ENCODE results near the gene DDR1.

The DDR1 gene

GRCh38 chr6:30842754-30843610 lies 41.3 kb upstream of the DDR1 start:
- H3K4me1 ChIP-seq: peaks cover 12% of the 10 kb centered on the region; the same call in 1 of the 2 replicates
- H3K27me3 ChIP-seq: no peaks in the 10 kb centered on the region
- H3K4me3 ChIP-seq (ENCODE audit: low read depth, low read length): no peak overlapping the region
- TF ChIP-seq CTCF (IDR thresholded peaks at IDR 0.05; ENCODE audit: low read depth, low read length): no peak
- H3K9me3 ChIP-seq: no peaks in the 10 kb centered on the region
- DNase-seq: peak; percentile 65
- no peaks in the 10 kb centered on the region for H3K36me3 ChIP-seq

- TF ChIP-seq CTCF (IDR thresholded peaks at IDR 0.05; ENCODE audit: low read depth, low read length): no peak
- no peaks in the 10 kb centered on the region for H3K36me3 ChIP-seq
- no peaks in the 10 kb centered on the region for H3K9me3 ChIP-seq
- no peak for DNase-seq
- H3K4me1 ChIP-seq: peaks cover 10% of the 10 kb centered on the region; the same call in 1 of the 2 replicates
- H3K27me3 ChIP-seq: no peaks in the 10 kb centered on the region
- H3K4me3 ChIP-seq (ENCODE audit: low read depth, low read length): no peak overlapping the region
These were observed 40.7 kb upstream of the DDR1 start for GRCh38 chr6:30843611-30843998.

GRCh38 chr6:30844118-30844535 lies 40.2 kb upstream of the DDR1 start:
- Histone ChIP-seq H3K36me3 (no peaks in the 10 kb centered on the region), H3K4me1 (peaks cover 10% of the 10 kb centered on the region; the same call in 1 of the 2 replicates), H3K4me3 (ENCODE audit: low read depth, low read length) (no peak overlapping the region), H3K27me3 (no peaks in the 10 kb centered on the region), H3K9me3 (no peaks in the 10 kb centered on the region)
- TF ChIP-seq CTCF (IDR thresholded peaks at IDR 0.05; ENCODE audit: low read depth, low read length): no peak
- DNase-seq: no peak

- H3K4me1 ChIP-seq: peaks cover 10% of the 10 kb centered on the region; the same call in 1 of the 2 replicates
- no peak for TF ChIP-seq CTCF (IDR thresholded peaks at IDR 0.05; ENCODE audit: low read depth, low read length)
- no peaks in the 10 kb centered on the region for H3K27me3 ChIP-seq
- no peak overlapping the region for H3K4me3 ChIP-seq (ENCODE audit: low read depth, low read length)
- no peaks in the 10 kb centered on the region for H3K36me3 ChIP-seq
- DNase-seq: peak; percentile 48
- no peaks in the 10 kb centered on the region for H3K9me3 ChIP-seq
These were observed 39.1 kb upstream of the DDR1 start for GRCh38 chr6:30845183-30845582.

GRCh38 chr6:30847421-30847970 lies 36.8 kb upstream of the DDR1 start:
- H3K4me1 ChIP-seq: peaks cover 6% of the 10 kb centered on the region; the same call in 1 of the 2 replicates
- H3K9me3 ChIP-seq: peaks cover 4% of the 10 kb centered on the region
- no peak overlapping the region for H3K4me3 ChIP-seq (ENCODE audit: low read depth, low read length)
- no peak for TF ChIP-seq CTCF (IDR thresholded peaks at IDR 0.05; ENCODE audit: low read depth, low read length)
- no peaks in the 10 kb centered on the region for H3K36me3 ChIP-seq
- H3K27me3 ChIP-seq: no peaks in the 10 kb centered on the region
- no peak for DNase-seq

GRCh38 chr6:30847971-30848436 lies 36.3 kb upstream of the DDR1 start:
- Histone ChIP-seq H3K9me3 (peaks cover 4% of the 10 kb centered on the region), H3K4me3 (ENCODE audit: low read depth, low read length) (no peak overlapping the region), H3K36me3 (no peaks in the 10 kb centered on the region), H3K4me1 (peaks cover 3% of the 10 kb centered on the region; the same call in 1 of the 2 replicates), H3K27me3 (no peaks in the 10 kb centered on the region)
- DNase-seq: no peak
- TF ChIP-seq CTCF (IDR thresholded peaks at IDR 0.05; ENCODE audit: low read depth, low read length): no peak
